HG02943 (cell line): ENCODE data around the gene TTF2.
"Not testable (repeated sequence)": the region's sequence is repeated elsewhere in the genome, so short reads cannot be mapped to it uniquely, and the experiment has no call there.

Source experiments
- ATAC-seq: cut with Tn5 transposase; IDR thresholded peaks from one replicate; pipeline ENCODE4 v1.9.1; 2021; ENCODE audit warnings: mild to moderate bottlenecking, low read depth, moderate library complexity; ENCODE audit not compliant: unreplicated experiment

The TTF2 gene

DNA sequence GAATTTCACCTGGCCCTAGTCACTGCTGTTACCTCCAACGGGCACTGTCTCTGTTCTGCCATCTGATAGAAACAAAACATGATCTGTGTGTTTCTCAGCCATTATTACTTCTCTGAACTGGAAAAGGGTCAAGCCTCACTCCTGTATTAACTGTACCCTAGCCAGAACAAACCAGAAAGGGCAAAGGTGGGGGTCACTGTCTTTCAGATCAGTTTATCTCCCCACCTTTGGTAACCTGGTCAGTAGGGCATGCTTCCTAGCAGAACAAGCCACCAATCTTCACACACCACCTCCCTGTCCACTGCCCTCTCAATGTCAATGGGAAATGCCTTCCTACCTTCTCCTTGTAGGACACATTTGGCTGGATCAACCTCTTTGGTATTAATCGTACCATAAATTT lies 57.6 kb downstream of the TTF2 start:
- ATAC-seq, result no peak

DNA sequence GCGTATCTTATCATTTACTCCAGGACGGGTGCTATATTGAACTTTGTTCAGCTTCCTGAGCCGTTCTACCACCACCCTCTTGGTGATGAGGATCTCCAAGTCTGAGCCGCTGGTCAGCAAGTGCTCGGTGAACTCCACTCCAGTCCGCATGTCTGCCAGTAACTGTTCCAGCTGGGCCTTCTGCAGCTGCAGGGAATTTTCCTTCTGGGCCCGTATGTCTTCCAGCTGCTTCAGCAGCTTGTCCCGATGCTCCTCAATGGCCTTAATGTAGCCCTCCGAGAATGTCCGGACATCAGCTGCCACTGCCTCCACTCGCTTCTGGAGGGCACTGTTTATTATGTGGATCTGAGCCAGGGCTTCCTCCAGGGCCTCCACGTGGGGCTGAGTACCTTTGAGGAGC lies 58.0 kb downstream of the TTF2 start:
- ATAC-seq, result no peak

DNA sequence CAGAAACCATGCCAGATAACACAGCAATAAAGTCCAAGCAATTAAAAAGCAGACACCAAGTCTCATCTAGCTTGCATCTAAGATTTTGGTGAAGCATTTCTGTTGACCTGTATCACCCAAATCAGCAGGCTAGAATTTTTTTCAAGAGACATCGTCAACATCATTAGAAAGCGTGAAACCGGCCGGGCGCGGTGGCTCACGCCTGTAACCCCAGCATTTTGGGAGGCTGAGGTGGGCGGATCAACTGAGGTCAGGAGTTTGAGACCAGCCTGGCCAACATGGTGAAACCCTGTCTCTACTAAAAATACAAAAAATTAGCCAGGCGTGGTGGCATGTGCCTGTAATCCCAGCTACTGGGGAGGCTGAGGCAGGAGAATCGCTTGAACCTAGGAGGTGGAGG lies 59.0 kb downstream of the TTF2 start:
- not testable (repeated sequence) for ATAC-seq

DNA sequence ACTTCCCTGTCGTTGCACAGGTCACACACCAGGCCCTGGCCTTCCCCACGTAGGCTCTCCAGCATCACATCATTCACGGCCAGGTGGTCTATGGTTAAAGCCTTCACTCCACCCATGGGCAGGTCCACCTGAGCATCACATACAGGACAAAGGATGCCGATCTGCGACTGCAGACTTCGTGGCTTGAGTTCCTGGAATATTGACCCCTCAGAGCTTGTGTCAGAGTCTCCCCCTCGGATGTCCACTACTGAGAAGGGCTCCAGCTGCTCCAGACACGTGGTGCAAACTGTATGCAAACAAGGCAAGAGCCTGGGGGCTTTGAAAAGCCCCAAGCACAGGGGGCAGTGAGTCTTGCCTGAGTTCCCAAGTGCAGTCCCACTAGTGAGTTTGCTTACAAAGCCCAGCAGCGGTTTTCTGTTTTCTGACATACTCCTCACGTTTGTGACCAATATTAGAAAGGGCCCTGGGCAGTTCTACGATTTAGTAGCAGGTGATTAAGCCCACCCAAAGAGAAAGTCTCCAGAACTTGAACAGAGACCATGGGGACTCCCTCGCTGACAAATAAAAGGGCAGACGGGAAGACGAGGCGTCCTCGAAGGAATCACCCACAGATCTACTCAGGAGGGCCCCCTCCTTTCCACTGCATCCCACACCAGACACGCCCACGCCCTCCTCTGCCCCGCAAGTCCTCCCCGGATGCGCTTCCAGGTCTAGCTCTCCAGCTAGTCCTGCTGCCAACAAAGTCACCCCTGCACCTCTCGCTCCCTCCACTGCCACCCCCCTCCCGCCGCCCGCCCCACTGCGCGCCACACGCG lies 60.9 kb downstream of the TTF2 start:
- no peak for ATAC-seq

DNA sequence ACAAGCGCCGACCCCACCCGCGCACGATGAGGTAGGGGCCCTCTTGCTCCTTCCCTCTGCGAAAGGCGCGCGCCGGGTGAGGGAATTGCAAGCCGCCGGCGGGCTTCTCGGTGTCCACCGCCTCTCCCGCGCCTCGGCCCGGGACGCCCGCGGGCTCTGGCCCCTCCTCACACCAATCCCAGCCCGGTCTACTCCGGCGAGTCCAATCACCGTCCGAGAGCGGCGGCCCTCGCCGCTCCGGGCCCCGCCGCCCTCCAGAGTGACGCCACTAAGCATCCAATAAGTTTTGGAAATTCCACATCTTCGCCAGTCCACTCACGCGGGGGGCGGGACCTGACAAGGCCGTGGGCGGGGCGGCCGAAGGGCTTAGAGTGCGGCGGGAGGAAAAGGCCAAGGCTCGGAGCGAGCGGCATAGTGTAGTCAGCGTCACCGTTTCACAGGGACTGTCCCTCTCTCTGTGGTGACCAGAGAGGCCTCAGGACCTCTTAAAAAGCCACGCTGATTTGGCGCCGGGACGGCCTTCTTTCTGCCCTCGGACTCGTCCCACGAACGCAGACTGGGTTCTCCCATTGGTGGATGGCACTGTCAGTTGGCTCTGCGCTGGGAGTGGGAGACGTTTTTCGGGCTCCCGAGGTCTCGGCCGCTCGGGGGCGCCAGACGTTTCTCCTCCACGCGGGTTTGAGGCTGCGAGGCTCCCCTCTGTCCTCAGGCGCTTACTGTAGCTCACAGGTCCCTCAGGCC lies 61.6 kb downstream of the TTF2 start, which contains the start of gene TRIM45:
Gene TRIM45 (minus strand): TSS at position 161 of the 741 bp plus-strand sequence. CDS start 548 bp downstream, outside the sequence.
- ATAC-seq, result peak; percentile 82

DNA sequence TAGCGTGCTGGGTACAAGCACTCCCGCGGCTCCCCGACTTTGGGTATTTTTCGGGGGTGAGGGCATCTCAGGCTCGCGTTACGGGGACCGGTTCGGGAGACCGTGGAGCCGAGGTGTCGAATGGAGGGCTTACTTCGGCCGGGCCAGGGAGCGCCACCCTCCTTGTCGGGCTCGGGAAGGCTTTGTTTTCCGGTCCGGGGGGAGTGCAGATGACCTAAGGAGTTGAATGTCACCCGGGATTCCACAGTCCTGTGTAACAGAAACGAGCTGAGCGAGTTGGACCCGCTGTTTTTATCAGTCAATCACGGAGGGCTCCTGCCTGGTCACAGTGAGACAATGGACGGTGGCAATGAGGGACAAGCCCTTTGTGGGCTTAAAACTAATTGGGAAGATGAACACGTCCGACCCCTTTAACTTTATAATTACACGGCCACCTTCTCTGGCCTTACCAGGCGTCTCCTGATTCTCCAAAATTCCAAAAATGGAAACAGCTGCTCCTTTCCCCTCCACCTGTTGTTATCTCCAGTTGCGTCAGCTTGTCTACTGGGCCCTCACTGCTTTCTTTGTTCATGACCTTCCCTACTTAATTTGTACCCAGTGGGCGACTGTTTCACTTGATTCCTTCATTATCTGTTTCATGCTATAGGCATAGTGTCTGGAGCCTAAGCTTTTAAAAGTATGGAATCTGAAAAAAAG lies 62.4 kb downstream of the TTF2 start:
- no peak for ATAC-seq

DNA sequence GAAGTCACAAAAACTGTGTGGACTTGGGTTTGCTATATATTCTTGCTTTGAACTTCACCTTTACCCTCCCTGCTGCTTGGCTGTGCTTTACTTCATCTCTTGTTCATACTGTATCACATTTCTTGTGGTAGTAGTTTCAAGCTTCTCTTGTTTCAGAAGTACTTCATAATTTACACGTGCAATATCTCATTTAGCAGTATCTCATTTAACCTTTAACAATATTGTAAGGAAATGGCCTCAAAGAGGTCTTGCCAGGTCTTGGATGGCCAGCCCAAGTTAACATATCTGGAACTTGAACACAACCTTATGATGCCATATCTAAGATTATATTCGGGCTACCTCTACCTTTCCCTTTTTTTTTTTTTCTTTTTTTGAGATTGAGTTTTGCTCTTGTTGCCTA lies 63.1 kb downstream of the TTF2 start:
- no peak for ATAC-seq

DNA sequence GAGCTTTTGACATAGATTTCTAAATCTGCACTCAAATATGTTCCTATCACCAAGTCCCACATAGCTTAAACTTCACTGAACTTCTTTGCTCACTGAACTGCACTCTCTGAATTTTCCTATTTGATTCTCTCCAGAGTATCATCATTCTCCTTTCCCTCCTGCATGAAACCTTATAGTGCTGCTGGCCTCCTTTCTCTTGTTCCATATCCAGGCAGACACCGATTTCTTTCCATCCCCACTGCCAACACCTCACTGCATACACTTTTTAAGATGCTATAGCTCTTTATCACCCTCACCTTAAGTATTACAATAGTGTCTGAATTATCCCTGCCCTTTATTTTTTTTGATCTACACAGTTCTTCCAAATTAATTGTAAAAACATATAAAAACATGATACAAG lies 64.5 kb downstream of the TTF2 start:
- ATAC-seq, result no peak

DNA sequence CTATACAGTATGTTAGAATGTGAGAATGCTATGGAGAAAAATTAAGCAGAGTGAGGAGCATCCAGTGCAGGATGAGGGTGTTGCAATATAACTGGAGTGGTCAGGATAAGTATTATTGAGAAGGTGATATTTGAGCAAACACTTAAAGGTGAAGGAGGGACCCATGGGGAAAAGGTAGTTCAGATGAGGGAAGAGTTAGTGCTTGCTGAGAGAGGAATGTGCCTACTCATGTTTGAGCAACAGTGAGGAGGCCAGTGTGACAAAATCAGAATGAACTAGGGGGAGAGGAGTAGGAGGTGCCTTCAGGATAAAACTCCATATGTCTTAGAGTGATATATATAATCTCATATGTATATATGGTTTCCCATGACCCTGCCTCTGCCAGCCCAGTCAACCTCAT lies 67.7 kb downstream of the TTF2 start:
- ATAC-seq, result no peak

DNA sequence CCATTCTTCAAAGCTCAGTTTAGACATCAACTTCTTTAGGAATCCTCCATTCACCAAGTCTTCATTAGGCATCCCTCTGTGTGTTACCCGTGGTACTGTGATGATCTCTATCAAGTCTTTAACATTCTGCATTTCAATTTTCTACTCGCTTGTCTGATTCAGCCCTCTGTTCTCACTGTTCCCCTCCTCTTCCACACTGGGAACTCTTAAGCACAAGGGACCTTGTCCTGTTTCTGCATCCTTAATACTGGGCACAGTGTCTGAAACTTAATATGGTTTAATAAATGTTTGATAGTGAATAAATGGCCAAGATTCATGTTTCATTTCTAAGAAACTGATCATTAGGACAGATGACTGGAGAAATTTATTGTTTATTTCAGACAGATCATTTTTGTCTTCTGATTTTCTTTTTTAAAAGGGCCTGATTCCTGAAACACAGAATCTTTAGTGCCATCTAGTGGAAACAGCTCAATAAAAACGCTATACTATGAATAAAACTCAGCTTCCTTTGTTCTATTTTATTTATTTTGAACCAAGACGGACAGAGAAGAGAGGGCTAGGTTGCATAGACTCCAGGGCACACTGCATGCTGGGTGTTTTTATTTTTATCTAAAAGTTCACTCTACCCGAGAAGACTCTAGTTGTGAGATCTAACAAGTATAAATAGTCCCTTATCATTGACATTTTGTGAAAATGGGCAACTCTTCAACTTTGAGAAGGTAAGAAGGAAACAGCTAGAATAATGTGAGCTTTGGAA lies 68.4 kb downstream of the TTF2 start:
- no peak for ATAC-seq

DNA sequence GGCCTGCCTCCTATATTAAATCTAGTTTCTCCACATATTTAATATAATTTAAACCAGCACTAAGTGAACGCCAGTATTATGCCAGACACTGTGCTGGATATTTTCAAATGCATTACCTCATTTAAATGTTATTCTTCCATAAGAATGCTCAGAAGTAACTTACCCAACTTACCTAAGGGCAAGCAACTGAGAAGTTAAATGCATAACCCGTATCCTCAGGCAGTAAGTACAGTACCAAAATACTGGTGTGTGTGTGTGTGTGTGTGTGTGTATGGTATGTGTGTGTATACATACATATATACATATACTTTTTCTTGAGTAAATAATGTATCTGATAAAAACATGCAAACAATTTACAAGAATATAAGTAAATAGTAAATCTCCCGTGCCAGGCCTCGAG lies 70.4 kb downstream of the TTF2 start:
- no peak for ATAC-seq

DNA sequence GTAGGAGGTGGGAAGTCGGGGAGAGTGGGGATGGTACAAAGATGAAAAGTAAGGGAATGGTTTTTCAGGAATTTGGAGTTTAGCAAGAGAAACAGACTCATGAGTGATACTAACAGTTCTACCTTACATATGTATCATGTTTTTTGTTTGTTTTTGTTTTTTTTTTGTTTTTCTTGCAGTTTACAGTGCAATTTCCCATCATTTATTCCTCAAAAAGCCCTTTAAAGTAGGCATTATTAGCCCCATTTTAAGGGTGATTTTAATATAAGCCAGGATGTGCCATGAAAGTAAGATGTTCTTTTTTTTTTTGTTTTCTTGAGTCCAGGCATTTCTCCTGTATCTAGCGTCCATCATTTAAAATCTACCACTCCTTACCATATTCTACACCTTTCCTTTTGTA lies 75.2 kb downstream of the TTF2 start:
- ATAC-seq, result no peak

DNA sequence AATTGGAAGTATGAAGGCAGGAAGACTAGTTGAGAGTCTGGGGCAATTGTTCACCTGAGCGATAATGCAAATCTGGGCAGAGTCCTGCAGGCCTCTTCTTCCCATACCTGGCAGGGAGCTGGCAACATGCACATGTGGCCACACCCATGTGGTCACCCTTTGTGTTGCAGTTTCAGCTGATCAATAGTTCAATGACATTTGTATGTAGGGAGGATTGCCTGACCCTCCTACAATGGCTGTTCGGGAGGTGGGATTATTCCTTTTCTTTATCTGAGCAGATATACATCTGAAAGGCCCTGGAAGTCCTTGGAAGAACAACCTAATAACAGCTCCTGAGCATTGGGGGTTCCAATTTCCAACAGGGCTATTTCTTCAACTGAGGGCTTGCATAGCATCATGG lies 76.6 kb downstream of the TTF2 start:
- no peak for ATAC-seq

DNA sequence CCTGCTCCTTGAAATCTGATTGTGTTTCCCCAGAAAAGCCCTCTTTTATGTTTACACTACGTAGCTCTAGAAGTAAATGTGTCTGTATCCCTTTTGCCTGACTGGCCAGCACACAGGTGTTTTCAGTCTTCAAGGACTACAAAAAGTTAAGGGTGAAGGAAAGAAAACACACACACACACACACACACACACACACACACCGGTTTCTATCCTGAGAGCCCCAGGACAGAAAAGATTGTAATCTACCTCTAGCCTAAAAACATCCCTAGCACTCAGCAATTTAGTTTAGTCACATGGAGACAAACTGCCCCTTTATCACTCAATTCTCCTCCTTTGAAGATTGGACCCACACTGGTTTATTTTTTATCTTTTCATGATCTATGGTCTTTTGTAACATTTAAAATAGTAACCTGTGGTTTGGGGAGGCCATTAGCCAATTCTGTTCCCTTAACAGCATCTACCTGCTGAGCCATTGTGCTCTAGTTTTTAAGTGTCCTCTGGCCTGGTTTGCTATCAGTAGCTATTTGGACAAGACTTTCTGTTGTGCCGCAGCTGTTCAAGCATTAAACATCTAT lies 77.2 kb downstream of the TTF2 start:
- ATAC-seq, result no peak

DNA sequence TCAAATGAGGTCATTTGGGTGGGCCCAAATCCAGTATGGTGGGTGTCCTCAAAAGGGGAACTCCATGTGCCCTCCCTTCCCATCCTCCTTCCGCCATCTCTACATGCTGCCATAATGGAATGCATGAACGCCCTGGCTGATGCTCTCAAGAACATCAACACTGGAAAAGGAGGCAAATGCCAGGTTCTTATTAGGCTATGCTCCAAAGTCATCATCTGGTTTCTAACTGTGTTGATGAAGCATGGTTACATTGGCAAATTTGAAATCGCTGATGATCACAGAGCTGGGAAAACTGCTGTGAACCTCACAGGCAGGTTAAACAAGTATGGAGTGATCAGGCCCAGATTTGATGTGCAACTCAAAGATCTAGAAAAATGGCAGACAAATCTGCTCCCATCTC lies 78.0 kb downstream of the TTF2 start:
- ATAC-seq, result no peak

DNA sequence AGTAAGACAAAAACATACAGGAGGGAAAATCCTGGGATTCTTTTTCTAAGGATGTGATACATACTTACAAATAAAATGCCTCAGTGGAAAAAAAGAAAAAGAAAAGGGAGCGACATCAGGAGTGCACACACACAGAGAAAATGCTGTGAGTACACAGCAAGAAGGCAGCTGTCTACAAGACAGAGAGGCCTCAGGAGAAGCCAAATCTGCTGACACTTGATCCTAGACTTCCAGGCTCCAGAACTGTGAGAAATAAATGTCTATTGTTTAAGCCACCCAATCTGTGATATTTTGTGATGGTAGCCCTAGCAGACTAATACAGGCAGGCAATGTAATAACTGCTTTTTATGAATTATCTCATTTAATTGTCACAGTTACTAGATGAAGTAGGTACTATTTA lies 78.4 kb downstream of the TTF2 start:
- ATAC-seq, result no peak

DNA sequence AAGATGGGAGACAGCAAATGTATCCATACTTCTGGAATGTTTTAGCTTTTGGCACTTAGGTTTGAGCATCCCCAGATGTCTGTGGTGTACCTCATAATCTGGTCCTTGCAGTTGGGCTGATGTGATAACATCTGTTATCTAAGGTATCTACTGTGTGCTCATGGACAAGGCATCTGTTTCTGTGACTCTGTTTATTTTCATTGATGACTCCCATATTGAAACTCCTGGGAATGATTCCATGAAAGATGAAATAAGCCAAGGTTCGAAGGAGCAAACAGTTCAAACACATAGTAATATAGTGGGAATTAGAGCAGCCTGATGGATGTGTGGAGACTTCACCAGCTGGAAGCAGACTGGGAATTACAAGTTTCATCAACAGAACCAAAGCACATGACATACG lies 82.1 kb downstream of the TTF2 start:
- no peak for ATAC-seq

DNA sequence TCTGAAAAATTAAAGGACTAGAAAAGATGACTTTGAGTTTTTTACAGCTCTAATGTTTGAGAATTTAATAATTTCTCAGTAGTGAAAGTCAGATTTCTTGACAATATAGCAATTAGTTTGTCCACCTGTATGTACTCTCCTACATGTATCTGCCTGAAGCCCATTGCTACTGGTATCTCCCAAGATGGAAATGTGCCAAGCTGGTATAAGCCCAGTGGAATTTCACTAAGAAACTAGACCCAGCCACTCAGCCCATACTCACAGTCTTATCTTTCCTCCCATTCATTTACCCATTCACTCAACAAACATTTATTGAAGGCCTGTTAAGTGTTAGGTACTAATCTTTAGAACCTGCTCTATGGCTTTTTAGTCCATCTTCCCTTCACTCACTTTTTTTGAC lies 83.0 kb downstream of the TTF2 start:
- no peak for ATAC-seq

DNA sequence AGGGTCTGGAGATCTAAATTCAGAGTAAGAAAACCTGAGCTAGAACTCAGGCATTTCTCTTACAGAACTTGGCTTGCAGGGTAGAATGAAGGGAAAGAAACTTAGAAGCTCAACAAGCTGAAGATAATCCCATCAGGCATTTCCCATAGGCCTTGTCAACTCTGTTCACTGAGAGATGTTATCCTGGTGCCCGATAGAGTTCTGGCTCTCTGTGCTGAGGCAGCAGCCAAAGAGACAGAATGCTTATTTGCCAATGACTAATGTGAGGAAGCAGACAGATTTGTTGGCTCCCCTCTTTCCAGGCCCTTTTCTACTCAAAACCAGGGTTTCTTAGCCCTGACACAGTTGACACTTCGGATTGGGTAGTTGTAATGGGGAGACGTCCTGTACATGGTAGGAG lies 83.7 kb downstream of the TTF2 start:
- no peak for ATAC-seq

DNA sequence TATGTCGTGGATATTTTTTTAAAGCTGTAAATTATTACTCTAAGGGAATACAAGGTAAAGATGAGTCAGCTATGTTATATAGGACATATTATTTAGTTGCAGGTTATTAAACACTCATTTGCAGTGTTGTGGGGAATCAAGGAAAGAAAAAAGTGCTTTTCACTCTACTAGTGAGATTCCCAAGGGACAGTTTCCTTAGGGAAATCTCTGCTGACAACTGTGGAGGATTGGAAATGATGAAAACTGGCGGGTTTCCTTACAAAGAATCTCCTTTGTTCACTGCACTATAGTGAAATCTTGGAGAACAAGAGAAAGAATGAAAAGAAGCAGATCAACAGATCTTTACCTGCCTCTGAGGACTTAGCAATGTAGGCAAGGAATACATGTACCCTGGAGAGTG lies 85.9 kb downstream of the TTF2 start:
- no peak for ATAC-seq
